GM12878 (cell line): ENCODE measurements around the gene HIVEP3.
"Not testable (repeated sequence)": the region's sequence is repeated elsewhere in the genome, so short reads cannot be mapped to it uniquely, and the experiment has no call there.

Experiments
- CEBPB ChIP-seq, 2 experiments: fragments of 150-350 bp in 1 of 2; IDR thresholded peaks; 2 replicates each; pipeline ENCODE4 v1.6.1; 2012 to 2014; ENCODE audit warnings: low read depth in 2 of 2, low read length in 2 of 2, borderline replicate concordance in 1 of 2, inconsistent platforms in 1 of 2
- CTCF ChIP-seq, 3 experiments: IDR thresholded peaks in 2 of 3; conservative IDR thresholded peaks in 1 of 3; 2 replicates each; pipeline ENCODE4 v1.5.1; 2011; ENCODE audit warnings: low read depth in 3 of 3, low read length in 3 of 3, mild to moderate bottlenecking in 3 of 3, control low read depth in 2 of 3, moderate library complexity in 2 of 3, inconsistent platforms in 1 of 3, mixed read lengths in 1 of 3; ENCODE audit not compliant: control insufficient read depth in 2 of 3, insufficient read depth in 1 of 3; ENCODE audit errors: extremely low read depth in 1 of 3
- EZH2 ChIP-seq: IDR thresholded peaks from 2 replicates; pipeline ENCODE4 v1.6.1; 2012; ENCODE audit warnings: low read depth, mild to moderate bottlenecking, control low read depth, inconsistent platforms, low read length, borderline replicate concordance; ENCODE audit not compliant: control insufficient read depth
- FOXM1 ChIP-seq: IDR thresholded peaks from 2 replicates; pipeline ENCODE4 v1.6.1; 2012; ENCODE audit warnings: low read depth, mild to moderate bottlenecking, inconsistent platforms, low read length, moderate library complexity
- GATAD2B ChIP-seq: fragments of 450-650 bp; conservative IDR thresholded peaks from 2 replicates; pipeline ENCODE4 v1.6.1; 2017; ENCODE audit warnings: low read depth, mild to moderate bottlenecking, moderate library complexity
- NKRF ChIP-seq: fragments of 450-650 bp; conservative IDR thresholded peaks from 2 replicates; pipeline ENCODE4 v1.6.1; 2017; ENCODE audit warnings: mild to moderate bottlenecking, moderate library complexity
- RAD21 ChIP-seq: IDR thresholded peaks from 2 replicates; pipeline ENCODE4 v1.6.1; 2011; ENCODE audit warnings: mild to moderate bottlenecking, low read depth, low read length, moderate library complexity; ENCODE audit not compliant: insufficient read depth
- SP1 ChIP-seq: IDR thresholded peaks from one replicate; pipeline ENCODE4 v1.6.1; 2011; ENCODE audit warnings: low read depth, low read length
- USF2 ChIP-seq: IDR thresholded peaks from 2 replicates; pipeline ENCODE4 v1.6.1; 2011; ENCODE audit warnings: low read depth, low read length, improper control_type of control experiment, borderline replicate concordance

DNA sequence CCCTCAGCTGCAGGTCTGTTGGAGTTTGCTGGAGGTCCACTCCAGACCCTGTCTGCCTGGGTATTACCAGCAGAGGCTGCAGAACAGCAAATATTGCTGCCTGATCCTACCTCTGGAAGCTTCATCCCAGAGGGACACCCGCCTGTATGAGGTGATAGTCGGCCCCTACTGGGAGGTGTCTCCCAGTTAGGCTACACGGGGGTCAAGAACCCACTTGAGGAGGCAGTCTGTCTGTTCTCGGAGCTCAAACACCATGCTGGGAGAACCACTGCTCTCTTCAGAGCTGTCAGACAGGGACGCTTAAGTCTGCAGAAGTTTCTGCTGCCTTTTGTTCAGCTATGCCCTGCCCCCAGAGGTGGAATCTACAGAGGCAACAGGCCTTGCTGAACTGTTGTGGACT is 364.0 kb downstream of the HIVEP3 start:
- not testable (repeated sequence) for TF ChIP-seq EZH2; GATAD2B; NKRF; RAD21; SP1; CTCF (IDR thresholded peaks at IDR 0.05 in 2 of 3, conservative IDR thresholded peaks at IDR 0.05 in 1 of 3; ENCODE audit: control insufficient read depth in 2 of 3, extremely low read depth in 1 of 3, insufficient read depth in 1 of 3, low read depth in 3 of 3, low read length in 3 of 3); USF2; FOXM1; CEBPB (IDR thresholded peaks at IDR 0.05; ENCODE audit: borderline replicate concordance in 1 of 2, low read depth in 2 of 2, low read length in 2 of 2)
